ENCODE results near the gene KLHL29.

The KLHL29 gene

GRCh38 chr2:23493846-23494245 is 108.9 kb downstream of the KLHL29 start:
- no peak for DNase-seq (ENCODE audit: low spot score)

GRCh38 chr2:23494286-23494685 is 109.3 kb downstream of the KLHL29 start:
- no peak for DNase-seq (ENCODE audit: low spot score)

DNA sequence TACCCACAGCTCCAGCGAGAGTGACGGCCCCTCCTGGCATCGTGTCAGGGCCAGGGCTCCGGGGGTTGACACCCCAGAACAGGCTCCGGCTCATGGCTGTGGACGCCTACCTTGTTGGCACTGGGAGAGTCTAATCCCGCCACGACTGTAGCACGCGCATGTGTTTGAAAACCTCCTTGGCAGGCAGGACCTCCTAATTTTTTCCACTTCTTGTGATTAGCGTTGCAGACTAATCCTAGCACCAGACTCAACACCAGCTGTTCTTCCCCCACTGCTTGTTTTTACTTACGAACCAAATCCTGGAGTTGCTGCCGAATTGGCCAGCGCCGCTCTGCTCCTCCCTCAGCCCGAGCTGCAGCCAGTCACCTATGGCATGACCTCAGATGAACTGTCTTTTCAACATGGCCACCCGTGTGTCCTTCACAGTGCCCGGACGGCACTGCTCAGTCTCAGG is 110.7 kb downstream of the KLHL29 start:
- no peak for DNase-seq (ENCODE audit: low spot score)

DNA sequence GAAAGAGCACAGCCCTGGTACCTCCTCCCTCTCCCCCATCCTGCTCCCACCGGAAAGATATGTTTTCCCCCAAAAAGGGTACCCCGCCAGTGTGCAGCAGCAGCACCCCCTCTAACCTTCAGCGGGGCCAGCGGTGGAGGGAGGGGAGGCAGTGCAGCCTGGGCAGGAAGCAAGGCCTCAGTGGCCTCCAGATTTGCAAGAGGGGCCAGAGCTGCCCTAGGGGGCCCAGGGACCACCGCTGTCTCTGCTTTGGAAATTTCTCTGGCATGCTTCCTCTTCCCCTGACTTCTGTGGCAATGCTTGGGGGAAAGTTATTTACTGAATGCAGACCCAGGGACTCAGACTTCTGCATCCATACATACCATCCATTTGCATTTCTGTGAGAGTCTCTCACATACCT is 111.5 kb downstream of the KLHL29 start:
- DNase-seq (ENCODE audit: low spot score), result no peak

- DNase-seq (ENCODE audit: low spot score), result peak; percentile 21
Measured at GRCh38 chr2:23497063-23497462, 112.1 kb downstream of the KLHL29 start.

DNA sequence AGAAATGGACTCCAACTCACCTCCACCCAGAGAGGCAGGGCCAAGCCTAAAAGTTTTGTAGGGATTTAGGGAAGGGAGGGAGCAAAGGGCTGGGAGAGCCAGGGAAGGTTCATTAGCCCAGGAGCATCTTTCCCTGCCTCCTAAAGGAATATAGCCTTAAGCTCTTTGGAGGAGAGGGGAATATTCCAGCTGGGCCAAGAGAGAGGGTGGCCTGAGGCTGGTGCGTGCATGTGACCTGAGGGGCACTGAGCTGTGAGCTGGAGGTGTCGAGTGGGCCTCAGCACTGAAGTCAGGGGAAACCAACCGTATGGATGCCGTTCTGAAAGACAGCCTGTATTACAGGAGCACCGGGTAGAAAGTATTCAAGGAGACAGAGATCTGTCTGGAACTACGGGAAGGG is 112.6 kb downstream of the KLHL29 start:
- DNase-seq (ENCODE audit: low spot score), result no peak

DNA sequence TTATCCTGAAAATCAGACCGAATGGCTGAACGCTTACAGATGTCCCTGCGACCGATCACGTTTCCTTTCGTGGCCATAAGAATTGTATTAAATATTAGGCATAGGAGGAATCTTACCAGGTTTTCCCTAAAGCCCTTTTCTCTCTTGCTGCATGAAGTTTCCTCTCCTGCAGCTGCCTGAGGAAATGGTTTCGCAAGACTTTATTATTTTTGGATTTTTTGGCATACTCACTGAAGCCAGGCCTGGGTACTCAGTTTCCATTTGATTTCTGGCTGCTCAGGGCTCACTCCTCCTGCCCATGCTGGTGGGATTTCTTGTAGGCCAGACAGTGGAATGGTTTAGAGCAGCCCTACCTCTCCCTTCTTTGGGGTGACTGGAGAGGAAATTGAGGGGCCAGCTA is 114.0 kb downstream of the KLHL29 start:
- DNase-seq (ENCODE audit: low spot score), result no peak

- no peak for DNase-seq (ENCODE audit: low spot score)
Measured at GRCh38 chr2:23499439-23499838, 114.5 kb downstream of the KLHL29 start.

- DNase-seq (ENCODE audit: low spot score), result no peak
Measured at GRCh38 chr2:23500836-23501235, 115.9 kb downstream of the KLHL29 start.

GRCh38 chr2:23502096-23502495 is 117.1 kb downstream of the KLHL29 start:
- DNase-seq (ENCODE audit: low spot score), result peak; percentile 73

DNA sequence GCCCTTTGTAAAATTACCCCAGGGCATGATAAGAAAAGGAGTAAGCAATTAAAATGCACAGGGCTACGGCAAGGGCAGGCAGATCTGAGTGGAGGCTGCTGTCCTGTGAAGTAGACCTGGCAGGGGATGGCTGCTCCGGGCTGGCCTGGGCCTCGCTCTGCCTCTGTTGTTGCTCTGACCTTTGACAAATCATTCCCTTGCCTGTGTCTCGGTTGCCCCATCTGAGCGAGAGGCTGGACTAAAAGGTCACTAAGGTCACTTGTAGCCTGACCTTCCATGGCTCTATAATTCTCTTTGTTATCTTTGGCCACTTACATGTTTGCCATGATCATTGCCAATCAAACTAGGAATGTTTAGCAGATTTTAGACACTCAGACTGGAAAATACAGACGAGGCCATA is 118.1 kb downstream of the KLHL29 start:
- DNase-seq (ENCODE audit: low spot score), result no peak

- peak; percentile 69 for DNase-seq (ENCODE audit: low spot score)
Measured at GRCh38 chr2:23503682-23504081, 118.7 kb downstream of the KLHL29 start.

DNA sequence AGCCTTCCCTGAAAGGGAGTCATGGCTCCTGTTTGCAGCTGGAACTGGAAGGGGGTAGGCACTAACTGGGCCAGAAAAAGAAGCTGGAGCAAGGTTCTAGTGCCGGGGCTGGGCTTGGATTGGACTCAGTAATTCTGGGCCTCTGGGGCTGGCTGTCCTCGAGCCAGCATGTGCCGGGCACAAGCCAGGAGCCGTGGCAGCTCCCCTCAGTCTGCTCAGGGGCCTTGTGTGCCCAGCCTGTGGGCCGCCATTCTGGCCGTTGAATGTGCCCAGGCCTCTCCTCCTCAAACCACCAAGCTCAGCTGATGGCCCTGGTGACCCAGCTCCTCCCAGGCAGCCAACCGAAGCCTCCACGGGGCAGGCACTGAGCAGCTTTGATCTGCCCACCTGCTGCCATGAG is 119.6 kb downstream of the KLHL29 start:
- no peak for DNase-seq (ENCODE audit: low spot score)

- DNase-seq (ENCODE audit: low spot score), result no peak
Measured at GRCh38 chr2:23505218-23505983, 120.4 kb downstream of the KLHL29 start.

GRCh38 chr2:23505984-23506380 is 121.0 kb downstream of the KLHL29 start:
- no peak for DNase-seq (ENCODE audit: low spot score)

DNA sequence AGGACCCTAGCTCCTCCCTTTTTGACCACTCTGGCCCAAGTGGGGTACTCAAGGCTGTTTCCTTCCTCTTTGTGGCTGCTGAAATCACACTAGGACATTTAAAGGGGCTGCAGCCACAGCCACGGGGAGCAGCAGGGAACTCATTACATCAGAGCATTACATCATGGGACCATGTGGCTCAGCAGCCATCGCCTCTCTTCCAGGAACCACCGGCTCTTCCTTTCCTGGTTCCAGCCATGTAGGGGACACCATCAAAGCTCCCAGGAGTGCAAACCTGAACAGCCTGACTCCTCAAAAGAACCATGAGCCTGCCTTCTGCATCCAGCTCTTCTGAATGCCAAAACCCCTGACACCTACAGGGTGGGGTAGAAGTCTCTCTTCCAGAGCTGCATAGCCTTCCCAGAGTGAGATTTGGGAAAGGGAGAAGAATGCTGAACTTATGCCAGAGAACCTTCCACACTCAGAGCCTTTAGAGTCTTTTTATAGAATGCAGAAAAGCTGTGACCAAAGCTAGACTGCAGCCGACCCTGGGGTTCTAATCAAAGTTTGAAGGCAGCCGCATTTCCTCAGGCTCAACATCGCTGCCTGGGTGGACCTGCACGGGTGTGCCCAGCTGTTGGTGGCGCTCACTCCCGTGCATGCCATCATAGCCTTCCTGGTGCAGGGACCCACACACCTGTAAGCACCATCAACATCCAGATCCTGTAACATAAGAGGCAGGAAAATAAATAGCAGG is 121.7 kb downstream of the KLHL29 start:
- DNase-seq (ENCODE audit: low spot score), result no peak

GRCh38 chr2:23507267-23508065 is 122.5 kb downstream of the KLHL29 start:
- DNase-seq (ENCODE audit: low spot score), result no peak

GRCh38 chr2:23508066-23508390 is 123.0 kb downstream of the KLHL29 start:
- DNase-seq (ENCODE audit: low spot score), result no peak

DNA sequence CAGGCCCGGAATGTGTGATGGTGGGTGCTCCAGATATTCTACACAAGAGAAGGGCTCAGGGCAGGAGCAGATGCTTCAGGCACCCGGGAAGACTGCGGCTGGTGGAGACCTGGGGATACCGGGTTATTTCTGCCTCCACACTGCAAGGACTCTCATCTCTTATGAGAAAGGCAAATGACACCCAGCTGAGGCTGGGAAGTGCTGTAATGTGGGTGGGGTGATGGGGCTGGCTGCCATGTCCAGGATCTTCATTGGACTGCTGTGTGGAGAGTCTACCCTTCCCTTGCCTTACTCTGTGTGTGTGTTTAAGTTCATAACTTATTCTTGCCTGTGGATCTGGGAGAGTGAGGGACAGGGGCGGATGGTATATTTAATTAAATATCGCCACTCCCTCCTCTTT is 124.1 kb downstream of the KLHL29 start:
- no peak for DNase-seq (ENCODE audit: low spot score)

DNA sequence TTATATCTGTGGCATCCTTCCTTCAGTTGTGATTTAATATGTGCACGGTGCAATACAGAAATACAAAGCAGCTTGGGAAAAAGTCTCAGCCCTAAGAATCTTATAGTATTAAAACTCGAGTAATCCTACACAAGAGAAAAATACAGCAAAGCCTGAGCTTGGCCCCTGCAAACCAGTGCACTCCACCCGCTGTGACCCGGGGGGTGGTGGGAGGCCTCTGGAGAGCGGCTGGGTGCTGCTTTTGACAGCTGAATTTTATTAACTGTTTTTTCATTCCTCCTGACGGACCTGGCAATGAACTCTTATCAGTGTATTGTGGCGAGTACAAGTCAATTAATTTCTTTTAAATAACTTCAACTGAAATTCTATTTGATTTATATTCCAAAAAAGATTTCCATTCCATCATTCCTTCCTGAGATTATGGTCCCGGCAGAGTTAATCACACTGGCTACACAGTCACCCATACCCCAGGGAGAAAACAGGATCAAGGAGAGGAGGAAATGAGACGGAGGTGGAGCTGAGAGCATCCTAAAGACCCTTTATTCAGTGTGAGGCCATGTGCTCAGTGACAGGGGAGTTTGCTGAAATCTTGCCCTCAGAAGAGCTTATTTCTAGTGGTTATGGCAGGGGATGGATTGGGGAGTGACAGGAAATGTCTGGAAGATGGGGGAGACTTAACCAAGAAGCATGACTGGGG is 124.8 kb downstream of the KLHL29 start:
- DNase-seq (ENCODE audit: low spot score), result no peak

GRCh38 chr2:23510471-23510870 is 125.5 kb downstream of the KLHL29 start:
- no peak for DNase-seq (ENCODE audit: low spot score)

GRCh38 chr2:23512778-23513177 is 127.8 kb downstream of the KLHL29 start:
- no peak for DNase-seq (ENCODE audit: low spot score)
